ENCODE measurements around the gene OAF.
A peak's percentile ranks its signal among the peaks of the same experiment; 100 is the strongest.
"Not testable (repeated sequence)": the region's sequence is repeated elsewhere in the genome, so short reads cannot be mapped to it uniquely, and the experiment has no call there.

Gene OAF
- 0.57 to 1.2 reads per million in 2 donors for total RNA-seq

- peak; percentile 33 for DNase-seq
Observed at GRCh38 chr11:120210626-120211521, at the start of gene OAF. TSS of gene OAF (plus strand) at chr11:120211032. CDS start at chr11:120211280, 248 bp downstream.

- no peak for DNase-seq
Observed at GRCh38 chr11:120167659-120168058, 43.2 kb upstream of the OAF start.

GRCh38 chr11:120168108-120168959, 42.5 kb upstream of the OAF start:
- DNase-seq, result no peak

- DNase-seq, result peak; percentile 25
Observed at GRCh38 chr11:120168960-120169681, 41.7 kb upstream of the OAF start.

- peak; percentile 12 for DNase-seq
Observed at GRCh38 chr11:120169981-120170698, 40.7 kb upstream of the OAF start.

GRCh38 chr11:120170741-120171261, 40.0 kb upstream of the OAF start:
- no peak for DNase-seq

- DNase-seq, result no peak
Observed at GRCh38 chr11:120172054-120172911, 38.5 kb upstream of the OAF start.

GRCh38 chr11:120173019-120173705, 37.7 kb upstream of the OAF start:
- no peak for DNase-seq

GRCh38 chr11:120173807-120174206, 37.0 kb upstream of the OAF start:
- no peak for DNase-seq

GRCh38 chr11:120174866-120175265, 36.0 kb upstream of the OAF start:
- DNase-seq, result no peak

GRCh38 chr11:120178561-120179056, 32.2 kb upstream of the OAF start:
- no peak for DNase-seq

GRCh38 chr11:120179057-120179672, 31.7 kb upstream of the OAF start:
- DNase-seq, result no peak

- DNase-seq, result not testable (repeated sequence)
Observed at GRCh38 chr11:120180063-120180462, 30.8 kb upstream of the OAF start.

GRCh38 chr11:120180551-120181232, 30.1 kb upstream of the OAF start:
- no peak for DNase-seq

- DNase-seq, result no peak
Observed at GRCh38 chr11:120181376-120181975, 29.4 kb upstream of the OAF start.

GRCh38 chr11:120182372-120182771, 28.5 kb upstream of the OAF start:
- no peak for DNase-seq

GRCh38 chr11:120182790-120183491, 27.9 kb upstream of the OAF start:
- DNase-seq, result no peak

GRCh38 chr11:120183701-120184141, 27.1 kb upstream of the OAF start:
- no peak for DNase-seq

Data from activated gamma-delta T cell (primary cell).